Fibroblast of peridontal ligament (primary cell): ENCODE results near the gene EPHB2.
"Not testable (repeated sequence)": the region's sequence is repeated elsewhere in the genome, so short reads cannot be mapped to it uniquely, and the experiment has no call there.

Source experiments
- DNase-seq: peaks from one replicate; pipeline ENCODE4 v3.0.0-alpha.2; 2010; ENCODE audit errors: extremely low read depth

Gene EPHB2

DNA sequence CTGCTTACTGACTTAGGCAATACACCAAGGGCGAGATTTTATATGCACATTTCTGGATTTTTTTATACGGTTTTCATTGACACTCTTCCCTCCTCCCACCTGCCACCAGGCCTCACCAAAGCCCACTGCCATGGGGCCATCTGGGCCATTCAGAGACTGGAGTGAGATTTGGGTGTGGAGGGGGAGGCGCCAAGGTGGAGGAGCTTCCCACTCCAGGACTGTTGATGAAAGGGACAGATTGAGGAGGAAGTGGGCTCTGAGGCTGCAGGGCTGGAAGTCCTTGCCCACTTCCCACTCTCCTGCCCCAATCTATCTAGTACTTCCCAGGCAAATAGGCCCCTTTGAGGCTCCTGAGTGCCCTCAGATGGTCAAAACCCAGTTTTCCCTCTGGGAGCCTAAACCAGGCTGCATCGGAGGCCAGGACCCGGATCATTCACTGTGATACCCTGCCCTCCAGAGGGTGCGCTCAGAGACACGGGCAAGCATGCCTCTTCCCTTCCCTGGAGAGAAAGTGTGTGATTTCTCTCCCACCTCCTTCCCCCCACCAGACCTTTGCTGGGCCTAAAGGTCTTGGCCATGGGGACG is 204.1 kb downstream of the EPHB2 start:
- DNase-seq, result no peak

DNA sequence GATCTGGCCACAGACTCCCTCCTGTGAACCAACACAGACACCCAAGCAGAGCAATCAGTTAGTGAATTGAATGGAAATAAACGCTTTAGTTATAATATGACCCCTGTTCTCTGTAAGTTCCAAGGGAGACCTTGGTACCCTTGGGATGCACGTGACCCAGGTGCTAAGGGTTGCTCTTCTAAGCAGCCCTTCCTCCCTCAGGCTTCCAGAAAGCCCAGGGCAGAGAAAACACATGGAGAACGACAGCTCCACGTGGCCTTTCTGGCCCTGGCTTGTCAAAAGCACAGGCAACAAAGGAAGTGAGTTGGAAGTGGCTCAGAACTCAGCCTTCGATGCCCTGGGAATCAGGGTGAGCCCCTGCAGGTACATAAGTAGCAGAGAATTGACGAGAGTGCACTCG is 204.6 kb downstream of the EPHB2 start:
- DNase-seq, result no peak

DNA sequence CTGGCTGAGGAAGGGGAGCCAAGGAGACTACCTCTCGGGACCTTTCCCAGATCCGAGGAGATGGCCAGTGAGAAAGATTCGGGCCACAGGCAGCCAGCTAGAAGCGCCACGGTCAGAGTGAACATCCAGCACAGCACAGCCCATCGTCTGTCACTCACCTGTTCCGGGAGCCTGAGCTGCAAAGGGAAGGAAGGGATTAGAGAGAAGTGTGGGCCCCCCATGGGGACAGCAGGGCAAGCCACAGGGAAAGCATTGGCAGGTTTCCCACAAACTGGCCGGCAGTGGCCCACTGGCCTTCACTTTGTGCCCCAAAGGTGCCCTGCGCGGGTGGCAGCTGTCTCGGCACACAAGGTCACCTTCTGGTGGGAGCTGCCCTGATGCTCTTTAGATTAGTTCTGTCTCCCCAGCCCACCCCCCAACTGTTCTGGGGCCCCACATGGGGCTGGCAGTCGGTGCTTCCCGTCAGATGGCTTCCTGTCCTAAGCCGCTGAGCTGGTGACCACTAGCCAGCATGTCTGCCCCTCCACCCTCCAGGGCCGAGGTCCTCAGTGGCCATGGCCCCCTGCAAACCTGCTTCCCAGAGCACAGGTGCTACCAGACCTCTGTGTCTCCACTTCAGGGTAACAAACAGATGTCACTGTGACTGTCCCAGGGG is 205.3 kb downstream of the EPHB2 start:
- no peak for DNase-seq

DNA sequence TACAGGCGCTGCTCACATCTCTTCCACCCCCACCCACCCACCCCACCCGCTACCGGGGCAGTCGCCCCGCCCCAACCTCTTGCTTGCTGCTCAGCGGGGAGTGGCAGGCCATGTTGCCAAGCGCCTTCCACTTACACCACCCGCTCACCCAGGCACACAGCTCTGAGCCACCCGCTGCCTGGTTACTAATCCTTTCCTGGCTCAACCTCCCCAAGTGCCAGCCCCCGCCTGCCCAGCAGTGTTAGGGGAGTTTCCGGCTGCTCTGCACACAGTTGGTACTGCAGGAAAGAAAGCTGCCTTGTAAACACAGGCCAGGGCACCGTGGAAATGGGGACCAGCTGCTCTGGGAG is 205.8 kb downstream of the EPHB2 start:
- DNase-seq, result no peak

DNA sequence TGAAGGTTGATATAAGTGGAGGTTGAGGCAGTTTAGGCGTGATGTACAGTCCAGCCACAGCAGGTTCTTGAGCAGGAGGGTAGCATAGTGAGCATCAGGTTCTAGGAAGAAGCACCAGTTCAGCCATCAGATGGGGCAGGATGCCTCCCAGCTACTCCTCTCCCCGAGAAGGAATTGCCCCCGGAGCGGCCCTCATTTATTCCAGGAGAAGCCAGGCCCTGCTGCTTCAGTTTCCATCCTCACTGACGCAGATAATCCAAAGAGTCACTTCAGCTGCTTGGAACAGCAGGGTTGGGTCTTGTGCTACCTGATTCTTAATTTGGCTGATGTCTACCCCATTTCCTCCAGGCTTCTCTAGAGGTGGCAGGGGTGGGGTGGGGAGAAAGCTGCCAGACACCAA is 207.3 kb downstream of the EPHB2 start:
- no peak for DNase-seq

DNA sequence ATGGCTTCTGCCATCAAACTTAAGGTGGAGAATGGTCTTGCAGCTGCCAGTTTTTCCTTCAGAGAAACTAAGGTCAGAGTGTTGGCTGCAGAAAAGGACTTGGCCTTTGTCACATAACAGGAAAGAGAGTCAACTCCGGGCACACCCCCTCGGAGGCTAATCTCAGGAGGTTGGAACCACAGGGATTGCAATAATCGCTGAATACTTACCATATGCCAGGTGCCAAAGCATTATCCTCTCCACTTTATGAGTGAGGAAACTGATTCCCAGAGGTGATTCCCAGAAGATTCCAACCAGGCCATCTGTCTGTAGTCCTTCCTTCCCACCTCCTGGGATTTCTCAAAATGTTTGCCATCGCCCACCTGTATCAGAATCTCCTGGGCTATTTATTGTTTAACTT is 208.0 kb downstream of the EPHB2 start:
- no peak for DNase-seq

DNA sequence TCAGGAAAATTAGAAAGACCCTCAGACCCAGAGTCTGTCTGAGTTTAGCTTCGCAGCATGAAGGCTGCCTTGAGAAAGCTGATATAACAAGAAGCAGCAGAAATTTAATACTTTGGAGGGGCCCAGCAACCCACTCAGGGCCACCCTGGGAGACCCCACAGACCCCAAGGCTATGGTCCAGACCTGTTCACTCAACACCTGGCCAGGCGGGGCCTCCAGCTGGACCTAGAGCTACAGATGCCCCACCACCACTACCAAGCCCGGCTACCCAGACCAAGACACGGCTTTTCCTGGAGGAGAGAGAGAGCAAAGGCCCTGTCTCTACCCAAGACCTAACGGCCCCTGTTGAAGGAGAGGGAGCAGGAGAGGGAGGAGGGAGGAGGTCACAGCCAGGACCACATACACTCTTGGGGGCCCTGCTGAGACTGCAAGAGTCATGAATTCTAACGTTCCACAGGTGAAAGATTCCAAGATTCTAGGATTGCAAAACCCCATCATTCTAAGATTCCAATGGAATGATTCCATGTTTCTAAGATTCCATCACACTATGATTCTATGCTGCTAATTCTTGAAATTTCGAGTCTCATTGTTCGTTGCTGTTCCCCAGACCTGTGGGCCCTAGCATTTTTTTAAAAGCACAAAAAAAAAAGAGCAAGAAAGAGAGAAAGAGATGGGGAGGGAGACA is 208.8 kb downstream of the EPHB2 start:
- no peak for DNase-seq

DNA sequence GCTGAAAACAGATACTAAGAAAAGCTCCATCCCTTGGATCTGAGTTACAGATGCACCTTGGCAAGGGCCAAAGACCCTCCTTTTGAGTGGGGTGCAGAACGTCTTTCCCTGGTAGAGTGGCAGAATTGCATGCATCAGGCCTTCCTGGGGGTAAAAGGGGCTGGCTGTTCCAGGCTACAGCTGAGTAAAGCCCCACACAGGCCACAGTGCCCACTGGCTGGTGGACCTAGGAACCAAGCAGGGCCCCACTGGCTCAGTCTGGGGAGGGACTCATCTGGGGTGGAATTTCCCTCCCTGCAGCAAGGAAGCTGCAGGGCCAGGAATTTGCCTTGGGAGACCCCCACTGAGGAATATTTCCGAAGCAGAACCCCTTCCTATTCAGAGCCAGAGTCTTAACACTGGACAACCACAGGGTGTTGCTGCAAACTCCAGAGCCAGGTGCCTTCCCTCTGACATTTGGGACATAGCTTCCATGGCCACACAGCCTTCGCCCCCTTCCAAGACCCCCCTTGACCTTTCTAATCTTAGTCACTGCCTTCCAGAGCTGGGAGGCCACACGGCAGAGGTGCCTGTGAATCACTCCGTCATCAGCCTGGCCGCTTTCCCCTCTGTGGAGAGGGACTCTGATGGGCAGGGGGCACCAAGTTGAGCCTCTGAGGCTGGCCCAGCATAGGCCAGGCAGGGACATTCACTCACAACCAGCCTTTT is 209.5 kb downstream of the EPHB2 start:
- DNase-seq, result no peak

DNA sequence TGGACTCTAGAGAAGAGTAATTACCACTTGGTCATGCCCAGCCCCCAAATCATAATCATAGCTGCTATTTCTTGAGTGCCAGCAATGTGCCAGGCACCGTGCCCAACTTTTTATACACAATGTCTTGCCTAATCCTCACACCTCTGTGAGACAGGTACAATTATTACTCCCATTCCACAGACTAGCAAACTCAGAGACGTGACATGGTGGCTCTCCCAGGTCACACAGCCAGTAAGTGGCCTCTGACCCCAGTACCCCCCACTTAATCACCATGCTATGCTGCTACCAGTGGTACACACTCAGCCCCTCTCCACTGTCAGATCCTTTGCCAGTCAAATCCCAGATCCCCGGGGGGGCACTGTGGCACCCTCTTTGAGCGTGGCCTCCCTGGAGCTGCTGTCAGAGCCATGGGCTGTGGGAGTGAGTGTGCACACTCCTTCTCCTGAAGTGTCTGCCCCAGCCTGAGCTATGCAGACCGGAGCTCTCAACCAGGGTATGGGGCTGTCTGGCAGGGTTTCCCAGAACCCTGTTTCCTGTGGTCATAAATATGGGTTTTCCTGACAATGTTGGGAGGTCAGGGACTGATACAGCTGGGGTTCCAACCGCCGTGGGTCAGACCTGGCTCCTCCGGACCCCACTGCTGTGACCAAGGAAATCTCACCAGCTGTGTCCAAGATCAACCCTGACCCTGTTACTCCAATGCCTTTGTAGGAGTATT is 210.3 kb downstream of the EPHB2 start:
- DNase-seq, result no peak

DNA sequence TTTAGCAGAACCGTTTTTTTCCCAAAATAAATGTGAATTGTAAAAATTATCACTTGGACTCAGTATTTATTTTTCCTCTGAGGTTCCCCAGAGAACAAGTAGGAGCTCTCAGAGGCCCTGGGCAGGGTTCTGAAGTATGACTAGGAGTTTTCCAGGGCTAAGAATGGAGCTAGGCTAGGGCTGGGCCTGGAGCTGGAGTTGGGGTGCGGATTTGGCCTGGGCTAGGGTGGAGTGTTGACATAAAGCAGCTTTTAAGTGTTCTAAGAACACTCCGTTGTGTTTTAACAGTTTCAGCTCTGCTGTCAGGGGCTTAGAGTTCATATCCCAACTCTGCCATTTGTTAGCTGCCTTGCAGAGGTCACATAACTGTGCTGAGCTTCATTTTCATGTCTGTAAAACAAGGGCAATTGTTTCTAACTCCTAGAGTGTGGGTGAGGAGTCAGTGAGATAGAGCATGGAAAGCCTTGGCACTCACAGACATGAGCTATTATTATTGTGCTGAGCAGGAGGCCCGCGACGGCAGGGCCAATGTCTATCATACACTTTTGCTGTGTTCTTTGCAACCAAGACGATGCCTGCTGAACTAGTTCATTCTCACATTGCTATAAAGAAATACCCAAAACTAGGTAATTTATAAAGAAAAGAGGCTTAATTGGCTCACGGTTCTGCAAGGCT is 210.9 kb downstream of the EPHB2 start:
- DNase-seq, result no peak

DNA sequence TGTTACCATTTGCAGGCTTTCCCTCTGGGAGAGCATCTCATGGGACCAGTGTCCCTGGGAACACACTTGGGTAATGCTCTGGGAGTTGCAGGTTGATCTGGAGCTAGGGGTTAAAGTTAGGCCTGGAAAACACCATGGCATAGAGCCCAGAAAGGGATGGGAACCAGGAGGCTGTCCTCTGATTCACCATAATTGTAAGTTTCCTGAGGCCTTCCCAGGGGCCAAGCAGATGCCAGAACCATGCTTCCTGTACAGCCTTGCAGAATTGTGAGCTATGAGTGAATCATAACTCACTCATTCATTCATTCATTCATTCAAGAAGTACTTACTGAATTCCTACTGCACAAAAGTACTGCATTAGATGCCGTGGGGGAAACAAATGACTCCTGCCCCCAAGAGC is 212.0 kb downstream of the EPHB2 start:
- DNase-seq, result peak; percentile 5

DNA sequence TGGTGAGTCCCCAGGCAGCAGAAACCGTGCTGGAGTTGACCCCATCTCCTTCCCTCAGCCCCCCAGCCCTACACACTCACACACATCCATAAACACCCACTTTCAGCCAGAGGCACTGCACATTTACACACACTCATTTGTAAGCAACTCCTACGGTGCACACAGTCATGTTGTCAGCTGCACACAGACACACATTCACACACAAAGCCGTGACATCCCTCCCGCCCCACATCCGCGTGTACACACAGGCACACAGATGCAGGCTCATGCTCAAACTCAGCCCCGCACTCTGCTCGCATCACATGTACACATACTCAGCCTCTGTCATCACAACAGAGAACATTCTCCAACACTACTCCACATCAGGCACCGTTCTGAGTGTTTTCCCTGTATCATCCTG is 214.5 kb downstream of the EPHB2 start:
- DNase-seq, result no peak

DNA sequence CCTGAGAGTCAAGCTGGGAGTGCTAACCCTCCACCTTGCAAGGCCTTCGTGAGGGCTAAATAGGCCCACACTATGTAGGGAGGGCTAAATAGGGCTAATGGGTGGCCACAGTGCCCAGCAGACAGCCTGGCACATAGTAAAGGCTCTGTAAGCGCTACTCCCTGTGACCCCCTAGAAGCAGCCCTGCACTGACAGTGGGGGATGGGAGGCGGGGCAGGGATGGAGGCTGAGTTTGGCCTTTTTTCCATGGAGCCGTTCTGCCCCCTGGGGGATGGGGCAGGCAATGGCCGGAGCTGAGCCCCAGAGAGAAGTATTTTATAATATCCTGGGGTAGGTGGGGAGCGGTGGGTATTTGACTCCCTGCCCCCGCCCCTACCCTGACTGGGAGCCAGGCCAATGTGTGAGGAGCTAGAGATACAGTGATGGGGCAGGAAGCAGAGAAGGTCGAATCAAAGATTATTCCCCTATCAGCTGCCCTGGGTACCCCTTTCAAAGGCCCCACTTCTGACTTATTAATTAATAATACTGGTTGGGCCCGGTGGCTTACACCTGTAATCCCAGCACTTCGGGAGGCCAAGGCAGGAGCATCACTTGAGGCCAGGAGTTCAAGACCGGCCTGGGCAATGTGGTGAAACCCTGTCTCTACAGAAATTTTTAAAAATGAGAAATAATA is 219.7 kb downstream of the EPHB2 start:
- DNase-seq, result peak; percentile 29

DNA sequence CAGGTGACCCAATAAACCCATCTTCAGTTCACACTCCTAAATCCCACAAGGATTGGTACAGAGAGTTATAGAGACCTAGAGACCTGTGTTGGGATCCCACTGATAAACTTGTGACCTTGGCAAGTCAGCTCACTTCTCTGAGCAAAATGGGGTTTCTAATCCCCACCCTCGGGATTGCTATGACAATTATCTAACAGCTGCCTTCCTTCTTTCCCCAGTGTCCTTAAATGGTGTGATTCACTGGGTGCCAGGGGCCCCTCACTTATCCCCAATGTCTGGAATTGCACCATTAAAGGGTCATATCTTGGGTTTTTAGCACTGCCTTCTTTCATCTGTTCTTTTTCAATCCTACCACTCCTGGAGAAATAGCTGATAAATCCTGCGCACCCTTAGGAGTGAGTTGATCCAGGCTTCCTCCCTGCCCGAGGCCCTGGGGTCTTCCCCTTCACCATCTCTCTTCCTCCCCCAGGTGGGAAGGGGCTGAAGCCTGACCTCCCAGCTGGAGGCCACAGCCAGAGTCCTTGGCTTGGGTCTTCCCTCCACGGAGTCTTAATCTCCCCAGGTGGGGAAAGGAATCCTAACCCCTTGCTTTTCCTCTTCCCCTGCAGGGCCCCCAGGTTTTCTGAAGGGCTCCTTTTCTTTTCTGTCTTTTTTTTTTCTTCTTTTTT is 222.3 kb downstream of the EPHB2 start:
- DNase-seq, result no peak

DNA sequence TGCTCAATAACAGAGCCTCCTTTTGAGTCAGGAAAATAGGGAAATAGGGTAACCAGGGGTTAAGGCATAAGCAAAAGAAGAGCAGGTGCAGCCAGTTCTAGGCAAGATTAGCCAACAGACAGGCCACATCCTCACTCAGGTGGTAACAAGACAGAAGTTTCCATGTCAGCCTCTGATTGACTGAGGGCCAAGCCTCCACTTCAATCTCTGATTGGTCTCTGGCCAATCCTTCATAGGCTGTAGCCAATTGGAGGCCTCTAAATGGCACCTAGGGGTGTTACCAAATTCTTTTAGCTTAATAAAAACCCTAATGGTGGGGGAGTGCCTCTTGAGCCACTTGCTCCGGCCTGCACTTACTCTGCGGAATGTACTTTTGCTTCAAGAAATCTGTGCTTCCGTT is 224.8 kb downstream of the EPHB2 start:
- DNase-seq, result no peak

DNA sequence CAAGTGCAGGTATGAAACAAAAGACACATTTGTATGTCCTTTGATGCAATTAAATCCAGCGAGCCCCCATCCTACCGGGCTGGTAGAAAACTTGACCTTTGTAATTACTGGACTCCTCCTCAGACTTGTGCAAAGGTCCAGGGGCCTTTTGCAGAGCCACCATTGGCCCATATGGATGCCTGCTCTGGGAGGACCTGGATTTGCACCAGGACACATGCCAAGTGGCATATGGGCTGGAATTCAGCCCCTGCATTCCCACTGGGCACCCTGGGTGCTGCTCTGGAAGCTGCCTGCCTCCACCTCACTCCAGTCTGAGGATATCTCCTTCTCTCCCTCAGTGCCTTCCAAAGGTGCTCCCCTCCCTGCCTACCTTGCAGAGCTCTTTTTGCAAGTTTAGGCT is 226.0 kb downstream of the EPHB2 start:
- DNase-seq, result no peak

DNA sequence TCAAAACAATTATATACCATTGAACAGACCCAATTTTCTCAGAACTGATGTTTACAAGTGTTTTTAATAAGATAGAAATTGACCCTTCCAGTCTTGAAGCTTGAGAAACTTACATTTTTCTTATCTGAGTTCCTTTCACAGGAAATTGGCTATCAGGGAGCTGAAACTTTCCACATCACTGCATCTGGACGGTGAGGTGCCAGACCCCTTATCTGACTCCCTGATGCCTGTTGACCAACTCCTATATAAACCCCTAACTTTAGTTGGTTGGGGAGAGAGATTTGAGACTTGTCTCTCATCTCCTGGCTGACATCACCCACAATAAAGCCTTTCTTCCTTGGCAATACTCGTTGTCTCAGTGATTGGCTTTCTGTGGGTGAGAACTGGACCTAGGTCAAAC is 230.6 kb downstream of the EPHB2 start:
- no peak for DNase-seq

DNA sequence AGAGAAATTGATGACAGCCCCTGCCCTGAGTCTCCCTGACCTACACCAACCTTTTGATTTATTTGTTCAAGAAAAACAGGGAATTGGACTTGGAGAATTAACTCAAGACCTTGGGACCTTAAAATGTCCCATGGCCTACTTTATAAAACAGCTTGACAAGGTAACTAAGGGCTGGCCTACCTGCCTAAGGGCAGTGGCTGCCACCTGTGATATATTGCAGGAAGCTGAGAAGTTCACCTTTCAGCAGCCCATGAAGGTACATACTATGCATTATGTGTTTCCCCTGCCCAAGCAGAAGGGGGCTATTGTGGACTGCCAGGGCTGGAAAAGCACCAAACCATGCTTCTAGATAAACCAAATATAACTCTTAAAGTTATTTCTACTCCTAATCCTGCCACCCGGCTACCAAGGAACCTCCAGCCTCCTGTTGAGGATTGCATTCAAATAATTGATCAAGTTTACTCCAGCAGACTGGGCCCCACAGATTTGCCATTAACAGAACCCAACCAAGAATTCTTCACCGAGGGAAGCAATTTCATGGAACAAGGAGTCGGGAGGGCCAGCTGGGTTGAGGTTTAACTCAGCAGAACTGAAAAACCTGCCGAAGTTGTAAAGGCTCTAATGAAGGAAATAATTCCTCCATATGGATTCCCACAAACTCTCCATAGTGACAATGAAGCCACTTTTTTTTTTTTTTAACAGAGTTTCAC is 233.9 kb downstream of the EPHB2 start:
- no peak for DNase-seq

DNA sequence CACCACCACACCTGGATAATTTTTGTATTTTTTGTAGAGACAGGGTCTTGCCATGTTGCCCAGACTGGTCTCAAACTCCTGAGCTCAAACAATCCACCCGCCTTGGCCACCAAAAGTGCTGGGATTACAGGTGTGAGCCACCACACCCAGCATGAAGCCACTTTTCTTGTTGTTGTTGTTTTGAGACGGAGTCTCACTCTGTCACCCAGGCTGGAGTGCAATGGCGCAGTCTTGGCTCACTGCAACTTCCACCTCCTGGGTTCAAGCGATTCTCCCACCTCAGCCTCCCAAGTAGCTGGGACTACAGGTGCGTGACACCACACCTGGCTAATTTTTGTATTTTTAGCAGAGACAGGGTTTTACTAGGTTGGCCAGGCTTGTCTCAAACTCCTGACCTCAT is 234.5 kb downstream of the EPHB2 start:
- not testable (repeated sequence) for DNase-seq

DNA sequence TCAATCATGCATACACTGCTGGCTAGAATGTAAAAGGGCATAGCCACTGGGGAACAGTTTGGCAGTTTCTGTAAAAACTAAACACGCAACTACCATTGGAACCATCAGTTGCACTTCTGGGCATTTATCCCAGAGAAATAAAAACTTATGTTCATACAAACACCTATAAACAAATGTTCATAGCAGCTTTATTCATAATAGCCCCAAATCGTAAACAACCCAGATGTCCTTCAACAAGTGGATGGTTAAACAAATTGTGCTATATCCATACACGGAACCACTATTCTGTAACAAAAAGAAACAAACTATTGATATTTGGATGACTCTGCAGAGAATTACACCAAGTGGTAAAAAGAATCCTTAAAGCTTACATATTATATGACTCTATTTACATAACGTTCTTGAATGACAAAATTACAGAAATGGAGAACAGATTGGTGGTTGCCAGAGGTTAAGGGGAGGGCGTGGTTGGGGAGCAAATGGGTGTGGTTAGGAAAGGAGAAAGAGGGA is 239.2 kb downstream of the EPHB2 start:
- DNase-seq, result peak; percentile 79
